Coronary artery (tissue), 2 donors: ENCODE results near the gene MYO5B.

Experiments used
- DNase-seq: peaks from one replicate; pipeline ENCODE4 v3.0.0-alpha.2; 2017; ENCODE audit warnings: low spot score
- H3K27ac ChIP-seq, 2 donors: fragments of 200-600 bp; sonication (generic); one replicate each; pipeline ENCODE4 v1.5.1; 2016 to 2019
- H3K4me3 ChIP-seq: fragments of 200-600 bp; sonication (generic); 2 replicates; pipeline ENCODE4 v1.5.1; 2016; ENCODE audit warnings: mild to moderate bottlenecking, moderate library complexity
- CTCF ChIP-seq: fragments of 200-600 bp; sonication (generic); IDR thresholded peaks from one replicate; pipeline ENCODE4 v1.5.1; 2019; ENCODE audit warnings: antibody characterized with exemption

MYO5B gene

GRCh38 chr18:49949951-49950395, 245.0 kb downstream of the MYO5B start:
- no peak for TF ChIP-seq CTCF
- no peak for DNase-seq
- H3K4me3 ChIP-seq, result no peak overlapping the region
- H3K27ac ChIP-seq, result no peak overlapping the region

GRCh38 chr18:49948975-49949374, 246.0 kb downstream of the MYO5B start:
- H3K4me3 ChIP-seq, result no peak overlapping the region
- no peak for TF ChIP-seq CTCF
- H3K27ac ChIP-seq, result no peak overlapping the region
- no peak for DNase-seq

- no peak overlapping the region for H3K4me3 ChIP-seq
- no peak for DNase-seq
- no peak overlapping the region for H3K27ac ChIP-seq
- no peak for TF ChIP-seq CTCF
These were observed 250.3 kb downstream of the MYO5B start for GRCh38 chr18:49944663-49945062.

- DNase-seq, result no peak
- TF ChIP-seq CTCF, result no peak
- no peak overlapping the region for H3K27ac ChIP-seq
- no peak overlapping the region for H3K4me3 ChIP-seq
These were observed 258.1 kb downstream of the MYO5B start for GRCh38 chr18:49936821-49937220.

GRCh38 chr18:49935215-49935614, 259.7 kb downstream of the MYO5B start:
- H3K27ac ChIP-seq, result no peak overlapping the region
- no peak for DNase-seq
- no peak for TF ChIP-seq CTCF
- H3K4me3 ChIP-seq, result no peak overlapping the region

GRCh38 chr18:49934457-49934856, 260.5 kb downstream of the MYO5B start:
- Histone ChIP-seq H3K4me3 (no peak overlapping the region), H3K27ac (no peak overlapping the region)
- no peak for DNase-seq
- TF ChIP-seq CTCF, result no peak

GRCh38 chr18:49933530-49934128, 261.3 kb downstream of the MYO5B start:
- no peak for DNase-seq
- no peak for TF ChIP-seq CTCF
- Histone ChIP-seq H3K27ac (no peak overlapping the region), H3K4me3 (no peak overlapping the region)
